Activated CD4-positive, alpha-beta memory T cell treated with anti-CD3 and anti-CD28 coated beads, Interleukin-2, amount 10 ng/mL, durations not matched to agents 7 days and 5 days (primary cell): ENCODE results near the gene EEFSEC. TPM values are rescaled to one million over a fixed set of nuclear protein-coding genes. Genes with fewer than 3 reads are reported as not detected.

ENCODE experiments used
- CTCF ChIA-PET: fragments of 350-600 bp; sonication (Branson Sonifier 250); formaldehyde crosslinking; loops from one replicate; lab custom pipeline; 2021; ENCODE audit warnings: antibody characterized with exemption, inconsistent platforms; lab: Charles Lee
- POLR2A ChIA-PET: fragments of 350-600 bp; sonication (Branson Sonifier 250); formaldehyde crosslinking; loops from one replicate; lab custom pipeline; 2021; ENCODE audit warnings: antibody characterized with exemption; lab: Charles Lee
- DNase-seq: peaks from one replicate; pipeline ENCODE4 v3.0.0-alpha.2; 2020
- H3K27ac Mint-ChIP-seq: one replicate; pipeline ENCODE4 v1.8.0; 2021; ENCODE audit warnings: mild to moderate bottlenecking, mixed read lengths
- H3K27me3 Mint-ChIP-seq: one replicate; pipeline ENCODE4 v1.8.0; 2021; ENCODE audit warnings: mixed read lengths
- H3K36me3 Mint-ChIP-seq: one replicate; pipeline ENCODE4 v1.8.0; 2021; ENCODE audit warnings: low read depth, mixed read lengths
- H3K4me1 Mint-ChIP-seq: one replicate; pipeline ENCODE4 v1.8.0; 2021; ENCODE audit warnings: mixed read lengths
- H3K4me3 Mint-ChIP-seq: one replicate; pipeline ENCODE4 v1.8.0; 2021; ENCODE audit warnings: mild to moderate bottlenecking, mixed read lengths
- H3K9me3 Mint-ChIP-seq: one replicate; pipeline ENCODE4 v1.8.0; 2021; ENCODE audit warnings: mixed read lengths
- total RNA-seq, 2 experiments: library from RNA; stranded (reverse); gene quantifications; one replicate each; pipeline ENCODE4 v1.2.3, GENCODE V29; 2021

EEFSEC gene
- total RNA-seq, 2 experiments from 2014 or later = 14.5 to 15.0 TPM

GRCh38 chr3:128278130-128278529, 124.8 kb downstream of the EEFSEC start:
- H3K27ac Mint-ChIP-seq = no peak overlapping the region
- no peaks in the 10 kb centered on the region for H3K27me3 Mint-ChIP-seq
- H3K4me1 Mint-ChIP-seq = no peaks in the 10 kb centered on the region
- ChIA-PET POLR2A (no interaction called here), CTCF (interaction anchor here (1.2 kb wide), 1 partner anchor 8 kb away, joined by 3 read pairs; no protein-coding TSS in a partner anchor)
- no peak for DNase-seq
- no peaks in the 10 kb centered on the region for H3K36me3 Mint-ChIP-seq
- no peak overlapping the region for H3K4me3 Mint-ChIP-seq
- H3K9me3 Mint-ChIP-seq = no peaks in the 10 kb centered on the region

DNA sequence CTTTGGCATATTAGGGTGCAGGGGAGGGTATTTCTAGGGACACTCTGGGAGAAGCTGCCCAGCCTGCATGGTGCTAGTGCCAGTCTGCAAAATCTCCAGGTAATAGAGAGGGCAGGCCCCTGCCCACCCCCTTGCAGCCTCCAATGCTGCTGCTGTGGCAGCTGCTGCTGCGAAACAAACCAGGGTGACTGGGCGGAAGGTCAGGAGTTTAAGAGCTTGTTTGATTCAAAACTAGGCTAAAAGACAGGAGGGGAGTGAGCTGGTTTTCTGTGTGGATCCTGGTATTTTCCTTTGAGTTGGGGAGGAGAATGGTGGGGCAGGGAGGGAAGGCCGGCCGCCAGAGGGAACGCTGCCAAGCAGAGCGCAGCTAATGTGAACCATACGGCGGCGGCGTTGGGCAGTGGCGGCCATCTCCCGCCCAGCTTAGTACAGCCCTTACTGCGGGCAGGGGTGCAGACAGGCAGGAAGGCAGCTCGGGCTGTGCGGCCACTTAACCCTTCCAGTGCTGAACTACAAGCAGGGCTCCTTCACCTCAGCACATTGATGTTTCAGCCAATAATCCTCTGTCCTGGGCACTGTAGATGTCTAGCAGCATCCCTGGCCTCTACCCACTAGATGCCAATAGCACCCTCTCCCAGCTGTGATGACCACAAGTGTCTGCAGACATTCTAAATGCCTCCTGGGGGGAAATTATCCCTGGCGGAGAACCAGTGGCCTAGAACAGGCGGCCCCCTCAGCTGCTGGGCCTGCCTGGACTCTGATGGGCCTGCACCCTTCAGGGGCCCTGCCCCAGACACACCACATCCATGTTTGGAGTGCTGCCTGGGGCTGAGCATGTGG, 125.7 kb downstream of the EEFSEC start:
- H3K27me3 Mint-ChIP-seq = no peaks in the 10 kb centered on the region
- ChIA-PET POLR2A (no interaction called here), CTCF (interaction anchor here (1.2 kb wide), 1 partner anchor 9 kb away, joined by 3 read pairs; no protein-coding TSS in a partner anchor)
- no peaks in the 10 kb centered on the region for H3K4me1 Mint-ChIP-seq
- H3K4me3 Mint-ChIP-seq = no peak overlapping the region
- no peaks in the 10 kb centered on the region for H3K36me3 Mint-ChIP-seq
- DNase-seq = no peak
- no peak overlapping the region for H3K27ac Mint-ChIP-seq
- no peaks in the 10 kb centered on the region for H3K9me3 Mint-ChIP-seq

DNA sequence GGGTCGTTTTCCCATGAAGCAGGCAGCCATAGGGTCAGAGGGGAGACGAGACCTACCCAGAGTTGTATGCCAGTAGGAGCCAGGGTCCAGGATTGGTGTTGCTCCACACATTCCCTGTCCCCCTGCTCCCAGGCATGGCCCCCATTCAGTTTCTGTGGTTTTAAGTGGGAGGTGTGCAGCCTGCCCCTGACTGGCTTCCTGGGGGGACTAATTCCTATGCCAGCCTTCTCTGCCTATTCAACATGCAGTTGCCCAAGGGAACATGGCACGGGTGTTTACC, 126.3 kb downstream of the EEFSEC start:
- no peak overlapping the region for H3K4me3 Mint-ChIP-seq
- H3K9me3 Mint-ChIP-seq = no peaks in the 10 kb centered on the region
- CTCF ChIA-PET = no interaction called here
- no peak overlapping the region for H3K27ac Mint-ChIP-seq
- DNase-seq = no peak
- no peaks in the 10 kb centered on the region for H3K27me3 Mint-ChIP-seq
- no peaks in the 10 kb centered on the region for H3K4me1 Mint-ChIP-seq
- H3K36me3 Mint-ChIP-seq = no peaks in the 10 kb centered on the region
- POLR2A ChIA-PET = no interaction called here

DNA sequence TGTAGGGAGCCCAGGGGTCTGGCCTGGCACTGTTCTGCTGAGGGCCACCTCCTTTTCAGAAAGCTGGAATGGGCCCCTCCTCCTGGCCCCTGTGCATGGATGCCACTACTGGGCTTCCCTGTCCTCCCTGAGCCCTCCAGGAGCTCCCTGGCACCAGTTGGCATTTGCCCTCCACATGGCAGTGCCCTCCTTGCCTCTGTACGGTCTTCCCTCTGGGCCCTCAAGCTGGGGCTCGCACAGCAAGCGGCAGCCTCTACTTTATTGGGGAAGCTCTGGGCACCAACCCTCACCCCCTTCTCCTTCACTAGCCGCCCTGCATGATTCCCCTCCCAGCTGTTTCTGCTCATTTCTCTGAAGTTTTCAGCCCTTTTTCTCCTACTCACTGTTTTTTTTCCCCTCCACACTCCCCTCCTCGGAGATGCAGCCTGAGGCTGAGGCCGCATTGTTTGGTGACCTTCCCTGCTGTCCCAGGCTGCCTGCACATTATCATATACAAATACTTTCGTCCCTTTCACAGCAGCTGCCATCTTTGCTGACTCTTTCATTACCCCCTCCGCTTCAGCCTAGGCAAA, 127.3 kb downstream of the EEFSEC start:
- Mint-ChIP-seq H3K9me3 (no peaks in the 10 kb centered on the region), H3K36me3 (no peaks in the 10 kb centered on the region), H3K4me1 (no peaks in the 10 kb centered on the region), H3K27me3 (no peaks in the 10 kb centered on the region), H3K4me3 (no peak overlapping the region), H3K27ac (no peak overlapping the region)
- ChIA-PET POLR2A (no interaction called here), CTCF (no interaction called here)
- DNase-seq = no peak

GRCh38 chr3:128281056-128281455, 127.8 kb downstream of the EEFSEC start:
- POLR2A ChIA-PET = no interaction called here
- no peak overlapping the region for H3K27ac Mint-ChIP-seq

GRCh38 chr3:128281461-128282367, 128.4 kb downstream of the EEFSEC start:
- POLR2A ChIA-PET = no interaction called here
- Mint-ChIP-seq H3K4me3 (no peak overlapping the region), H3K27me3 (no peaks in the 10 kb centered on the region), H3K4me1 (no peaks in the 10 kb centered on the region), H3K36me3 (no peaks in the 10 kb centered on the region), H3K27ac (no peak overlapping the region), H3K9me3 (no peaks in the 10 kb centered on the region)
- CTCF ChIA-PET = no interaction called here
- no peak for DNase-seq

More at GRCh38 chr3:128281056-128281455, 127.8 kb downstream of the EEFSEC start:
- Mint-ChIP-seq H3K27me3 (no peaks in the 10 kb centered on the region), H3K4me1 (no peaks in the 10 kb centered on the region), H3K4me3 (no peak overlapping the region), H3K9me3 (no peaks in the 10 kb centered on the region), H3K36me3 (no peaks in the 10 kb centered on the region)
- CTCF ChIA-PET = no interaction called here
- DNase-seq = no peak

DNA sequence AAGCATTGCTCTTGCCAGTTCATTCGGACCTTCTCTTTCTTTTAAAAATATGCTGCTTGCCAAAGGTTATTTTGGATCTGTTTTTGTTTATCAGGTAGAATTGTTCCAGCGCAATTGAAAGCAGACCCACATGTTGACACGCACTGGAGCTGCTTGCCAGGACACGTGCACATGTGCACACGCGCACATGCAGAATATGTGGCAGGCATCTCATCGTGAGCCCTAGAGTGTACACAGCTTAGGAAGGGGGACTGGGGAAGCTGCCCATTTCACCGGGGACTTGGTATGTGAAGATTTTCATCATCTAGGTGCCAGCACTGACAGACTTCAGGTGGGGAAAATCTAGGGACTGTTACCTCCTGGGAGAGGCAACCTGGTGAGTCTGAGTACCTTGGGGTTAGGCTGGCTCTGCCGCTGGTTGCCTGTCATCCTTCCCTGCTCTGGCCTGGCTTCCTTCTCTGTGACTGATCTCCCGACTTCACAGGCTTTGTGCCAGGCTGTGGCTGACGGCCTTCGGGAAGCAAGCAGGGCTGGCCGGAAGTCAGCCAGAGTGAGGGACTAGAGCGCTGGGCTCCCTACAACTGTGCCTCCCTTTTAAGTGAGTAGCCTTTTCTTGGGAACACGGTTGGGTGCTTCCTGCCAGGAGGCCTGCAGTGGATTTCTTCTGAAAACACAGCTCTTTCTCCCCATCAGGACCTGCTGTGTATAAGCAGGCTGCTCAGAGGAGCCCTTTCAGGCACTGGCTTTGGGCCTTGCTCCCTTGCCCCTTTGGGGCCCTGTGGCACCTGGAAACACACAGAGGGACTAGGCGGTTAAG, 129.3 kb downstream of the EEFSEC start:
- no peak overlapping the region for H3K27ac Mint-ChIP-seq
- no peaks in the 10 kb centered on the region for H3K9me3 Mint-ChIP-seq
- H3K27me3 Mint-ChIP-seq = no peaks in the 10 kb centered on the region
- ChIA-PET POLR2A (no interaction called here), CTCF (no interaction called here)
- H3K36me3 Mint-ChIP-seq = no peaks in the 10 kb centered on the region
- no peak for DNase-seq
- H3K4me3 Mint-ChIP-seq = no peak overlapping the region
- no peaks in the 10 kb centered on the region for H3K4me1 Mint-ChIP-seq

- Mint-ChIP-seq H3K4me3 (no peak overlapping the region), H3K27ac (no peak overlapping the region), H3K36me3 (no peaks in the 10 kb centered on the region), H3K9me3 (no peaks in the 10 kb centered on the region), H3K27me3 (no peaks in the 10 kb centered on the region), H3K4me1 (no peaks in the 10 kb centered on the region)
- no peak for DNase-seq
- CTCF ChIA-PET = no interaction called here
- POLR2A ChIA-PET = no interaction called here
Observed at GRCh38 chr3:128283421-128283820, 130.1 kb downstream of the EEFSEC start.

GRCh38 chr3:128285042-128285966, 132.0 kb downstream of the EEFSEC start:
- POLR2A ChIA-PET = no interaction called here
- H3K36me3 Mint-ChIP-seq = peaks cover 5% of the 10 kb centered on the region
- no peaks in the 10 kb centered on the region for H3K4me1 Mint-ChIP-seq
- no peak for DNase-seq
- no peak overlapping the region for H3K4me3 Mint-ChIP-seq
- no peaks in the 10 kb centered on the region for H3K27me3 Mint-ChIP-seq
- no peak overlapping the region for H3K27ac Mint-ChIP-seq
- H3K9me3 Mint-ChIP-seq = no peaks in the 10 kb centered on the region
- CTCF ChIA-PET = no interaction called here

- Mint-ChIP-seq H3K27ac (no peak overlapping the region), H3K9me3 (no peaks in the 10 kb centered on the region), H3K27me3 (no peaks in the 10 kb centered on the region), H3K4me1 (no peaks in the 10 kb centered on the region), H3K36me3 (peaks cover 5% of the 10 kb centered on the region), H3K4me3 (no peak overlapping the region)
- DNase-seq = no peak
- ChIA-PET POLR2A (no interaction called here), CTCF (no interaction called here)
Observed at GRCh38 chr3:128285967-128286321, 132.7 kb downstream of the EEFSEC start.

DNA sequence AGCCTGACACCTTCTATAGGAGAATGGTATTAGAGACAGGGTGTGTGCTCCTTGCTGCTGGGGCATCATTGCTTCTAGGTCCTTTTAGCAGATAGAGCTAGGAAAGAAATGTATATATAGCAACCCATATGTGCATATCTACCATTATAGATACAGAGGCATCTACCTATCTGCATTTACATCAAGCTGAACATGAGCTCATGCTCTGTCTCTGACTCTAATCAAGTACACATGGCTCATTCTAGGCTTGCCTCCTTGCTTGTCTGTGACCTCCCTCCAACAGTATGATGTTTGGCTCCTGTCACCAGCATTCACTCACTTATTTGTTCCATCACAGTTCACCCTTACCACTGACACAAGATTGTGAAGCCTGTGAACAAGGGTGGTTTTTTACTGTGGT, 133.4 kb downstream of the EEFSEC start:
- peaks cover 10% of the 10 kb centered on the region for H3K36me3 Mint-ChIP-seq
- POLR2A ChIA-PET = no interaction called here
- no peaks in the 10 kb centered on the region for H3K4me1 Mint-ChIP-seq
- H3K9me3 Mint-ChIP-seq = no peaks in the 10 kb centered on the region
- no peaks in the 10 kb centered on the region for H3K27me3 Mint-ChIP-seq
- CTCF ChIA-PET = interaction anchor here (0.6 kb wide), 1 partner anchor 28 kb away, joined by 3 read pairs; no protein-coding TSS in a partner anchor
- no peak overlapping the region for H3K4me3 Mint-ChIP-seq
- no peak for DNase-seq
- no peak overlapping the region for H3K27ac Mint-ChIP-seq

DNA sequence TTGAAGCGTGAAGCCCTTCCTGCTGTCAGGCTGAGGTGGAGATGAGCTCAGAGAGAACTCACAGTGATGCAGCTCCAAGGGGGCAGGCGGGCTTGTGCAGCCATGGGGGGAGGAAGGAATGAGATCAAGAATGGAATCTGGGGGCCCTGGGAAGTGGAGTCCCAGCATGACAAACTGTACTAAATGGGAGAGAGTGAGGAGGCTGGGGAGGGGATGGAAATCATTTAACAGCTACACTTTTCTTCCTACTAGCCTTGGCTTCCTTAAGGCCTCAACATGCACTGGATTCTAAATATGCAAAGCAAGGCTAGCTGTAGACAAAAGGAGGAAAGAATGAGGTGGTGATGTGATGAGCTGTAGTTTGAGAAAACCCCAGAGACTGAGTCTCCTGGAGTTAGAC, 133.9 kb downstream of the EEFSEC start:
- no peak overlapping the region for H3K27ac Mint-ChIP-seq
- H3K4me3 Mint-ChIP-seq = no peak overlapping the region
- POLR2A ChIA-PET = no interaction called here
- peaks cover 10% of the 10 kb centered on the region for H3K36me3 Mint-ChIP-seq
- no peak for DNase-seq
- H3K4me1 Mint-ChIP-seq = no peaks in the 10 kb centered on the region
- CTCF ChIA-PET = interaction anchor here (0.6 kb wide), 1 partner anchor 29 kb away, joined by 3 read pairs; no protein-coding TSS in a partner anchor
- no peaks in the 10 kb centered on the region for H3K27me3 Mint-ChIP-seq
- H3K9me3 Mint-ChIP-seq = no peaks in the 10 kb centered on the region
